Keratinocyte (primary cell): Measurements from ENCODE around the gene PLCL2. TPM values are rescaled to one million over a fixed set of nuclear protein-coding genes. Genes with fewer than 3 reads are reported as not detected.

Source experiments
- DNase-seq: peaks from one replicate; pipeline ENCODE4 v3.0.0-alpha.2; 2011; ENCODE audit warnings: low read depth, missing footprints, low spot score
- FAIRE-seq: peaks from 2 replicates; lab custom pipeline; 2011; peaks lifted over from hg19 to GRCh38; lab: Jason Lieb, UNC
- H2AFZ ChIP-seq: 2 replicates; pipeline ENCODE4 v1.6.0; 2012; ENCODE audit warnings: low read length, control low read depth, inconsistent platforms; ENCODE audit not compliant: control insufficient read depth
- H3K27ac ChIP-seq: 2 replicates; pipeline ENCODE4 v1.5.1; 2011; ENCODE audit warnings: low read length; ENCODE audit not compliant: control insufficient read depth, insufficient read depth
- H3K27me3 ChIP-seq: 3 replicates; pipeline ENCODE4 v1.6.0; 2011; ENCODE audit warnings: low read length; ENCODE audit not compliant: control insufficient read depth, insufficient read depth; ENCODE audit errors: extremely low read depth
- H3K36me3 ChIP-seq, 2 experiments: 2 replicates in 1 of 2; 3 replicates in 1 of 2; pipeline ENCODE4 v1.5.1; 2011; ENCODE audit warnings: low read length in 2 of 2, mild to moderate bottlenecking in 1 of 2; ENCODE audit not compliant: control insufficient read depth in 2 of 2, insufficient read depth in 2 of 2; ENCODE audit errors: extremely low read depth in 1 of 2
- H3K4me1 ChIP-seq: 3 replicates; pipeline ENCODE4 v1.5.1; 2011; ENCODE audit warnings: low read length; ENCODE audit not compliant: control insufficient read depth, insufficient read depth; ENCODE audit errors: extremely low read depth
- H3K4me2 ChIP-seq: 3 replicates; pipeline ENCODE4 v1.6.0; 2011; ENCODE audit warnings: low read depth, low read length; ENCODE audit not compliant: control insufficient read depth, insufficient read depth; ENCODE audit errors: extremely low read depth
- H3K4me3 ChIP-seq, 3 experiments: fragments of 200-600 bp in 1 of 3; sonication (generic) in 1 of 3; 2 replicates in 2 of 3; 3 replicates in 1 of 3; pipeline ENCODE4 v1.5.1; 2011 to 2016; ENCODE audit warnings: low read length in 3 of 3, mild to moderate bottlenecking in 3 of 3, control low read depth in 2 of 3, inconsistent platforms in 1 of 3, low read depth in 1 of 3, mixed read lengths in 1 of 3, mixed run types in 1 of 3, moderate library complexity in 1 of 3; ENCODE audit not compliant: control insufficient read depth in 2 of 3, insufficient read depth in 2 of 3; ENCODE audit errors: extremely low read depth in 1 of 3
- H3K79me2 ChIP-seq: 2 replicates; pipeline ENCODE4 v1.6.0; 2012; ENCODE audit warnings: low read length; ENCODE audit not compliant: control insufficient read depth, insufficient read depth
- H3K9ac ChIP-seq: 3 replicates; pipeline ENCODE4 v1.6.0; 2011; ENCODE audit warnings: low read length; ENCODE audit not compliant: control insufficient read depth, insufficient read depth; ENCODE audit errors: extremely low read depth
- H3K9me1 ChIP-seq: 3 replicates; pipeline ENCODE4 v1.6.0; 2011; ENCODE audit warnings: low read length; ENCODE audit not compliant: control insufficient read depth, insufficient read depth; ENCODE audit errors: extremely low read depth
- H3K9me3 ChIP-seq: 2 replicates; pipeline ENCODE4 v1.5.1; 2012; ENCODE audit warnings: low read depth, low read length; ENCODE audit not compliant: control insufficient read depth
- H4K20me1 ChIP-seq: 3 replicates; pipeline ENCODE4 v1.6.0; 2011; ENCODE audit warnings: low read length; ENCODE audit not compliant: control insufficient read depth, insufficient read depth; ENCODE audit errors: extremely low read depth
- CTCF ChIP-seq, 3 experiments: IDR thresholded peaks in 1 of 3; conservative IDR thresholded peaks in 1 of 3; optimal IDR thresholded peaks in 1 of 3; 2 replicates in 2 of 3; 3 replicates in 1 of 3; pipeline versions ENCODE3 to v1.5.1; 2011; ENCODE audit warnings: low read length in 3 of 3, mild to moderate bottlenecking in 3 of 3, moderate library complexity in 2 of 3, control low read depth in 1 of 3, inconsistent platforms in 1 of 3; ENCODE audit not compliant: insufficient read depth in 2 of 3; ENCODE audit errors: extremely low read depth in 1 of 3
- EZH2 ChIP-seq: IDR thresholded peaks from one replicate; pipeline ENCODE4 v1.6.1; 2012; ENCODE audit warnings: inconsistent platforms, mild to moderate bottlenecking, low read length, moderate library complexity
- dilution Hi-C: fragments of 300-500 bp; cut with MboI; formaldehyde crosslinking; loops from one replicate; pipeline ENCODE4 v1.7.0; 2020; ENCODE audit warnings: low sequenced_read_pairs; ENCODE audit not compliant: extremely low pct_ligation_motif_present
- polyA plus RNA-seq, 5 experiments: library from polyadenylated mRNA; depleted of rRNA in 3 of 5; stranded (reverse) in 3 of 5; stranded (forward) in 1 of 5; unstranded in 1 of 5; fragments of >200 nt; gene quantifications; 1 replicate in 1 of 5; 2 replicates in 3 of 5; 3 replicates in 1 of 5; pipeline versions ENCODE4 v1.2.1 to v1.2.3, GENCODE V29; 2011 to 2012; ENCODE audit warnings: missing spikeins in 2 of 5, low read depth in 1 of 5, low replicate concordance in 1 of 5

The PLCL2 gene
- polyA plus RNA-seq, 1 donor (not counting 4 experiments of a cell fraction or from before 2014, with no cell fraction given) = 0.20 TPM

- Histone ChIP-seq H3K9ac (no peak overlapping the region), H3K36me3 (no peaks in the 10 kb centered on the region)
- dilution Hi-C loops = no loop called here
These were observed 43.8 kb downstream of the PLCL2 start for GRCh38 chr3:16928386-16929132.

GRCh38 chr3:16929311-16929710 lies 44.6 kb downstream of the PLCL2 start:
- dilution Hi-C loops = no loop called here
- no peaks in the 10 kb centered on the region for H3K4me1 ChIP-seq
- no peaks in the 10 kb centered on the region for H4K20me1 ChIP-seq
- DNase-seq (no peak), FAIRE-seq (no peak)
- no peak for TF ChIP-seq EZH2
- no peak for TF ChIP-seq CTCF (optimal IDR thresholded peaks at IDR 0.05 in 1 of 3, IDR thresholded peaks at IDR 0.05 in 1 of 3, conservative IDR thresholded peaks at IDR 0.05 in 1 of 3; ENCODE audit: extremely low read depth in 1 of 3, insufficient read depth in 2 of 3, low read length in 3 of 3)
- H3K9ac ChIP-seq = no peak overlapping the region
- H3K4me2 ChIP-seq = no peak overlapping the region
- no peak overlapping the region for H2AFZ ChIP-seq
- no peak overlapping the region for H3K4me3 ChIP-seq
- no peaks in the 10 kb centered on the region for H3K9me1 ChIP-seq
- H3K27ac ChIP-seq = no peak overlapping the region
- no peaks in the 10 kb centered on the region for H3K79me2 ChIP-seq
- H3K9me3 ChIP-seq = no peaks in the 10 kb centered on the region
- no peaks in the 10 kb centered on the region for H3K27me3 ChIP-seq
- no peaks in the 10 kb centered on the region for H3K36me3 ChIP-seq

More at GRCh38 chr3:16928386-16929132, 43.8 kb downstream of the PLCL2 start:
- H3K4me3 ChIP-seq = no peak overlapping the region
- H3K9me3 ChIP-seq = no peaks in the 10 kb centered on the region
- no peak for TF ChIP-seq CTCF (optimal IDR thresholded peaks at IDR 0.05 in 1 of 3, IDR thresholded peaks at IDR 0.05 in 1 of 3, conservative IDR thresholded peaks at IDR 0.05 in 1 of 3; ENCODE audit: extremely low read depth in 1 of 3, insufficient read depth in 2 of 3, low read length in 3 of 3)
- no peak for TF ChIP-seq EZH2
- H3K27me3 ChIP-seq = no peaks in the 10 kb centered on the region
- FAIRE-seq (no peak), DNase-seq (no peak)
- H3K27ac ChIP-seq = no peak overlapping the region
- no peaks in the 10 kb centered on the region for H4K20me1 ChIP-seq
- no peaks in the 10 kb centered on the region for H3K4me1 ChIP-seq
- no peak overlapping the region for H3K4me2 ChIP-seq
- H2AFZ ChIP-seq = no peak overlapping the region
- no peaks in the 10 kb centered on the region for H3K79me2 ChIP-seq
- H3K9me1 ChIP-seq = no peaks in the 10 kb centered on the region
